ENCODE data around the gene PGM2. TPM values are rescaled to one million over a fixed set of nuclear protein-coding genes. Genes with fewer than 3 reads are reported as not detected.
"Not testable (repeated sequence)": the region's sequence is repeated elsewhere in the genome, so short reads cannot be mapped to it uniquely, and the experiment has no call there.

The PGM2 gene
- total RNA-seq, 1 donor from 2014 or later: 27.8 TPM

DNA sequence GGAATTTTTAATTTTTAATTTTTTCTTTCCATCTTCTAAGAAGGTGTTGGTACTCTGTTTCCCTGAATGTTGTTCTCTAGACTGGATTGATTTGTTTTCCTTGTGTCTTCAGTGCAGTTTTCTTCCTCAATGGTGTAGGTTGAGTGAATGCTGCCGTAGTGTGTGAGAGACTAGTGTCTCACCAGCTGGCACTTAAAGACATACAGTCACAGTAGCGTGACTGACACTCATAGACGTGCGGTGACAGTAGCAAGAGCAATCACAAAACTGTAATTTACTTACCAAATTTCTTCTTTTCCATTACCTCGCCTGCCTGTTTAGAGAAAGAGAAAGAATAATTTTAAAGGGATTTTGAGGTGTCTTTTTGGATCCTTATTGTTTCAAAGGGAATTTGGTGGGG, 21.4 kb upstream of the PGM2 start:
- no peak overlapping the region for H3K4me3 ChIP-seq (ENCODE audit: low read depth, low read length)
- H3K27me3 ChIP-seq (ENCODE audit: control insufficient read depth, insufficient read depth, low read length): no peaks in the 10 kb centered on the region
- H3K36me3 ChIP-seq (ENCODE audit: control insufficient read depth, insufficient read depth, low read length): no peaks in the 10 kb centered on the region
- TF ChIP-seq, protein P1, sequence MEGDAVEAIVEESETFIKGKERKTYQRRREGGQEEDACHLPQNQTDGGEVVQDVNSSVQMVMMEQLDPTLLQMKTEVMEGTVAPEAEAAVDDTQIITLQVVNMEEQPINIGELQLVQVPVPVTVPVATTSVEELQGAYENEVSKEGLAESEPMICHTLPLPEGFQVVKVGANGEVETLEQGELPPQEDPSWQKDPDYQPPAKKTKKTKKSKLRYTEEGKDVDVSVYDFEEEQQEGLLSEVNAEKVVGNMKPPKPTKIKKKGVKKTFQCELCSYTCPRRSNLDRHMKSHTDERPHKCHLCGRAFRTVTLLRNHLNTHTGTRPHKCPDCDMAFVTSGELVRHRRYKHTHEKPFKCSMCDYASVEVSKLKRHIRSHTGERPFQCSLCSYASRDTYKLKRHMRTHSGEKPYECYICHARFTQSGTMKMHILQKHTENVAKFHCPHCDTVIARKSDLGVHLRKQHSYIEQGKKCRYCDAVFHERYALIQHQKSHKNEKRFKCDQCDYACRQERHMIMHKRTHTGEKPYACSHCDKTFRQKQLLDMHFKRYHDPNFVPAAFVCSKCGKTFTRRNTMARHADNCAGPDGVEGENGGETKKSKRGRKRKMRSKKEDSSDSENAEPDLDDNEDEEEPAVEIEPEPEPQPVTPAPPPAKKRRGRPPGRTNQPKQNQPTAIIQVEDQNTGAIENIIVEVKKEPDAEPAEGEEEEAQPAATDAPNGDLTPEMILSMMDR (IDR thresholded peaks at IDR 0.05; ENCODE audit: insufficient read depth, low read length, poor library complexity, severe bottlenecking): no peak
- DNase-seq (ENCODE audit: low read depth): no peak

DNA sequence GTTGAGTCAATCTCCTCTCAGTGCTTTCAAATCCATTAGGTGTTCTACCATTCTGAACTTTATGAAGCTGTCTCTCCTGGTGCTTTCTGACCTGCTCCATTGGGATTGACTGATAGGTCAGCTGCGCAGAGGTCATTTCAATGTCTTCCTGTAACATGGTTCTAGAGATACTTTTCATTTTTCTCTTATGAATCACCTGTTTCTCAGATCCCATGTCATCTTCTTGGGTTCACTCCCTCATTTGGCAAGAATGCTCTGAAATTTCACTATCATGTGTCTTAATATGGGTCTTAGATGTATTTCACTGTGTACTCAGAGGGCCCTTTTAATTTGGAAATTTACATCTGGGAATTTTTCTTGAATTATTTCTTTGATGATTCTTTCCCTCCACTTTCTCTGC, 13.8 kb upstream of the PGM2 start:
- H3K27me3 ChIP-seq (ENCODE audit: control insufficient read depth, insufficient read depth, low read length): no peaks in the 10 kb centered on the region
- DNase-seq (ENCODE audit: low read depth): no peak
- H3K36me3 ChIP-seq (ENCODE audit: control insufficient read depth, insufficient read depth, low read length): no peaks in the 10 kb centered on the region
- TF ChIP-seq, protein P1 (IDR thresholded peaks at IDR 0.05; ENCODE audit: insufficient read depth, low read length, poor library complexity, severe bottlenecking): no peak
- H3K4me3 ChIP-seq (ENCODE audit: low read depth, low read length): no peak overlapping the region

DNA sequence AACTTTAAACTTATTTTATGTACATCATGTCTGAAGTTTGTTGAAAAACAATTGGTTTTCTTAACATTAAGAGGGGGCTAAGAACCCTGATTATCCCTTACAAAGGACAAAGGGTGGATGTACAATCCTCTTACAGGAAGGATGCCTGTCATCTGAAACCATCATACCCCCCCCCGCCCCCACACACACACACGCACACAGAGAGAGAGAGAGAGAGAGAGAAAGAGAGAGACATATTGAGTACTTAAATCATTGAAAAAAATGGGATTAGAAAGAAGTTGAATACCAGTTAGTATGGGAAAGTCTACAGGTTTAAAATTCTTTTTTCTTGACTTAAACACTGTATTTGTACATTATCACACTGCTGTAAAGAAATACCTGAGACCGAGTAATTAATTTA, 10.9 kb upstream of the PGM2 start:
- no peak for DNase-seq (ENCODE audit: low read depth)
- no peaks in the 10 kb centered on the region for H3K27me3 ChIP-seq (ENCODE audit: control insufficient read depth, insufficient read depth, low read length)
- TF ChIP-seq, protein P1 (IDR thresholded peaks at IDR 0.05; ENCODE audit: insufficient read depth, low read length, poor library complexity, severe bottlenecking): no peak
- no peak overlapping the region for H3K4me3 ChIP-seq (ENCODE audit: low read depth, low read length)
- no peaks in the 10 kb centered on the region for H3K36me3 ChIP-seq (ENCODE audit: control insufficient read depth, insufficient read depth, low read length)

DNA sequence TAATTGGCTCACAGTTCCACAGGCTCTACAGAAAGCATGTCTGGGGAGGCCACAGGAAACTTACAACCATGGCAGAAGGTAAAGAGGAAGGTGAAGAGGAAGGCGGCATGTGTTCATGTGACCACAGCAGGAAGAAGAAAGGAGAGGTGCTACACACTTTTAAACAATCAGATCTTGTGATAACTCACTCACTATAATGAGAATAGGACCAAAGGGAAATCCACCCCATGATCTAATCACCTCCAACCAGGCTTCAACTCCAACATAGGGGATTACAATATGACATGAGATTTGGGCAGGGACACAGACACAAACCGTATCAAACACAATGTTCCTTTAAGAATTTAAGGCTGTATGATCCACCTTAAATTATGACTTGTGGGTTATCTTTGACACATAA, 10.5 kb upstream of the PGM2 start:
- Histone ChIP-seq H3K27me3 (ENCODE audit: control insufficient read depth, insufficient read depth, low read length) (no peaks in the 10 kb centered on the region), H3K4me3 (ENCODE audit: low read depth, low read length) (no peak overlapping the region), H3K36me3 (ENCODE audit: control insufficient read depth, insufficient read depth, low read length) (no peaks in the 10 kb centered on the region)
- TF ChIP-seq, protein P1 (IDR thresholded peaks at IDR 0.05; ENCODE audit: insufficient read depth, low read length, poor library complexity, severe bottlenecking): no peak
- no peak for DNase-seq (ENCODE audit: low read depth)

DNA sequence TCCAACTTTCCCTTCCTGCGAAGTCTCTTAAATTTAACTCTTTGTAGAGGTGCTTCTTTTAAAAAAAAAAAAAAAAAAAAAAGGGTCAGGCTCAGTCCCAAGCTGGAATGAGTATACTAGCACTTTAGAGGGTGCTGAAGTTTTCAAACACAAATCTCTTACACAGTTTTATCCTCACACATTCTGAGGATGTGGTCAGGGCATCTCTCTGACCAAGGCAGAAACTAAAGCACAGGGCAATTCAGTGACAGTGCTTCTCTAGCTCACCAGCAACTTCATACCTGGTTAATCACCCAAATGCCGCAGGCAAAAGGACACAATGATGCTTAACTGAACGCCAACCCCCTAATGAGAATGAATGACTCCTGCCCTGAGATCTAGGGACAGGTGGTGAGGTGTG, 9.8 kb upstream of the PGM2 start:
- no peaks in the 10 kb centered on the region for H3K36me3 ChIP-seq (ENCODE audit: control insufficient read depth, insufficient read depth, low read length)
- TF ChIP-seq, protein P1 (IDR thresholded peaks at IDR 0.05; ENCODE audit: insufficient read depth, low read length, poor library complexity, severe bottlenecking): no peak
- H3K4me3 ChIP-seq (ENCODE audit: low read depth, low read length): no peak overlapping the region
- H3K27me3 ChIP-seq (ENCODE audit: control insufficient read depth, insufficient read depth, low read length): no peaks in the 10 kb centered on the region
- no peak for DNase-seq (ENCODE audit: low read depth)

DNA sequence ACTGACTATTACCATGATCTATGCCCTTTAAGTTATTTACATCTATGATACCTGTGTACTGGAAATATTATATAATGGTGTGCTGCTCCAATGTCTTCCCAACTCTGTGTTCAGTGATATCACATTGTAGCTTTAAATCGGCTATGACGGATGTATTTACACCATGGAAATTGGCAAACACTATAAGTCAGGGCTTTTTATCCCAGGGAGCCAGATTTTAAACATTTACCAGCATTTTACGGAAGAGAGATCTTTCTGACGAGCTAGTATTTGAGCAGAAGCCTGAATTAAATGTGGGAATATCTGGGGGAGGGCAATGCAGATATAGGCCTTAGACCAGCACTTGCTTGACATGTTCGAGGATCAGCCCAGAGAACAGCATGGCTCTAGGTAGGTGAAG, 7.7 kb upstream of the PGM2 start:
- no peaks in the 10 kb centered on the region for H3K27me3 ChIP-seq (ENCODE audit: control insufficient read depth, insufficient read depth, low read length)
- H3K36me3 ChIP-seq (ENCODE audit: control insufficient read depth, insufficient read depth, low read length): no peaks in the 10 kb centered on the region
- DNase-seq (ENCODE audit: low read depth): no peak
- TF ChIP-seq, protein P1 (IDR thresholded peaks at IDR 0.05; ENCODE audit: insufficient read depth, low read length, poor library complexity, severe bottlenecking): no peak
- no peak overlapping the region for H3K4me3 ChIP-seq (ENCODE audit: low read depth, low read length)

DNA sequence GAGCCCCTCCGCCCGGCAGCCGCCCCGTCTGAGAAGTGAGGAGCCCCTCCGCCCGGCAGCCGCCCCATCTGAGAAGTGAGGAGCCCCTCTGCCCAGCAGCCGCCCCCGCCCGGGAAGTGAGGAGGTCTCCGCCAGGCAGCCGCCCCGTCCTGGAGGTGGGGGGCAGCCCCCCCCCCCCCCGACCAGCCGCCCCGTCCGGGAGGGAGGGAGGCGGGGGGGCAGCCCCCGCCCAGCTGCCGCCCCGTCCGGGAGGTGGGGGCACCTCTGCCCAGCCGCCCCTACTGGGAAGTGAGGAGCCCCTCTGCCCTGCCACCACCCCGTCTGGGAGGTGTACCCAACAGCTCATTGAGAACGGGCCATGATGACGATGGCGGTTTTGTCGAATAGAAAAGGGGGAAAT, 6.0 kb upstream of the PGM2 start:
- H3K36me3 ChIP-seq (ENCODE audit: control insufficient read depth, insufficient read depth, low read length); H3K27me3 ChIP-seq (ENCODE audit: control insufficient read depth, insufficient read depth, low read length); DNase-seq (ENCODE audit: low read depth); H3K4me3 ChIP-seq (ENCODE audit: low read depth, low read length): not testable (repeated sequence)
